GM20431 (cell line): Measurements from ENCODE around the gene TMPRSS13.

Experiments used
- in situ Hi-C: fragments of 300-500 bp; cut with MseI, MboI; formaldehyde crosslinking; loops from one replicate; pipeline ENCODE4 v1.15.0; 2020; ENCODE audit warnings: low sequenced_read_pairs; ENCODE audit not compliant: unreplicated experiment

The TMPRSS13 gene

DNA sequence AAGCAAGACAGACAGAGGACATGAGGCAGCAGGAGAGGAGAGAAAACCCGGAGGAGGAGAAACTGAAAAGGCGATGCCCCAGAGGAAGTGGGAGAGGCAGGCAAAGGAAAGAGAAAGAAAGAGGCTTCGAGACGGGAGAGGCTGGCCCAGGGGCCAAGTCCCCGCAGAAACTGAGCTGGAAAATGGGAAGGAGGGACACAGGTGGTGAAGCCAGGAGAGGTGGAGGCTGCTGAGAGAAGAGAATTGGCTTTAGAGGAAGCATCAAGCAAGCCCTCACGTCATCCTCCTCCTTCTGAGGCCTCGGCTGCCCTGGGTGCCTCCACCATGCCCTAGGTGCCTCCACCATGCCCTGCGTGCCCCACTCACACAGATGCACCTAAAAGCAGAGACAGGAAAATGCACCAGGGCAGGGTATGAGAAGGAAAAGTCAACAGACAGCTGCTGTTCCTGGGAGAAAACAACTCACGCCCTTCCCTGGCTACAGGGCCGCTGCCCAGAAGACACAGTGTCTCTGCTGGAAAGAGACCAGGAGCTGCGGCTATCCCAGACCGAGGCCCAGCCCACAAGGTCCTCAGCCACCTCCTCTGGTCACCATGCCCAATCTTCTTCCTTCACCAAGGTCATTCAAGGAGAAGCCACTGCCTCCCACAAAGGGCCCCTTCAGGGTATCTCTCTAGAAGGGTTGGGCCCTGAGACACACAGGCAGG lies 67.0 kb downstream of the TMPRSS13 start:
- in situ Hi-C loops = no loop called here

DNA sequence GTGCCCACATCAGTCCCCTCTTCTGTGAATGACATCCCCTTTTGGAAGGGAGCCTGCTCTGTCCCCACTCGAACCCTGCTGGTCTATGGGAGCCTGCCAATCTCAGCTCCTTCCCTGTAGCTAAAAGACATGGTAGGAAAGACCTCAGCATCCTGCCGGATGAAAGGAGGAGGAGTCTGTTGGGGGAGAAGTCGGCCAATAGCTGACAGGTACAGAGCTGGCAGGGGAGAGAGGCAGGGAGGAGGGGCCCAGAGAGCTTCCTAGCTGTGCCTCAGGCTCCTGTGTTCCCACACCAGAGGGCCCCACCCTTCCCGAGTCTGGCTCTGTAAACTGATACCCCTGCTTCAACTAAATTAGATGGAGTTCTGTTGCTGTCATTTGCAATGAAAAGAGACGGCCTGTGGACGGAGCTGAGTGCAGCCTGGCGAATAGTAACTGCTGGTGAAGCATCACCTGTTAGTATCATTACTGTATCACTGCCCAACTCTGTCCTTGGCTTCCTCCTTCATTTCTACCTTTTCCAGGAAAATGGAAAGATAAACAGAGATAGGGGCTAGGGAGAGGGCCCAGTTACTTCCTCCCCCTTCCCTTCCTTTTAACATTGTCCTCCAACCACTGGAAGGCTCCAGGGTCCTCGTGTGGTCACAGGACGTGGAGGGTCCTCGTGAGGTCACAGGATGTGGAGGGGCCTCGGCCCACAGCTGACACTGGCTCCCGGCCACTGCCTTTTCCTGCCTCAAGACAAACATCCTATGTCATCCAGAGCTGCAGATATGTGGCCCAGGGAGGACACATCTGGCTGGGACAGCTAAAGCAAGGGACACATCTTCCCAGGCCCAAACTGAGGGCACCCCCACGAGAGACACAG lies 67.8 kb downstream of the TMPRSS13 start:
- in situ Hi-C loops = no loop called here

DNA sequence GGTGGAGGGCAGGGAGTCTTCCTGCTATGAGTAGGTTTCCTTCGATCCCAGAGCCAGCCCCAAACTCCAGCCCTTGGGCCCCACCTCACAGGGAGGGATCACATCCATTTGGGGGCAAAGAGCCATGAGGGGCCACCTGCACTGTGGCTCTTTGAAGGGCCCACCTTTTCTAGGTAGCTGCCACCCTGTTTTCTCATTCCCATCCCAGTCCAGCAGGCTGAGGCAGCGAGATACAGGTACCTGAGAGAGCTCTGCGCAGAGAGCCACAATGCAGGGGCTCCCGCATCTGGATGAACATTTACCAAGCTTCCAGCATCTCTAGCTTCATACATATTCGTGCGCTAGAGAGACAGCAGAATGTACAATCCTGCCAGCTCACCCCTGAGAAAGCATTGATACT lies 69.1 kb downstream of the TMPRSS13 start:
- in situ Hi-C loops = no loop called here

DNA sequence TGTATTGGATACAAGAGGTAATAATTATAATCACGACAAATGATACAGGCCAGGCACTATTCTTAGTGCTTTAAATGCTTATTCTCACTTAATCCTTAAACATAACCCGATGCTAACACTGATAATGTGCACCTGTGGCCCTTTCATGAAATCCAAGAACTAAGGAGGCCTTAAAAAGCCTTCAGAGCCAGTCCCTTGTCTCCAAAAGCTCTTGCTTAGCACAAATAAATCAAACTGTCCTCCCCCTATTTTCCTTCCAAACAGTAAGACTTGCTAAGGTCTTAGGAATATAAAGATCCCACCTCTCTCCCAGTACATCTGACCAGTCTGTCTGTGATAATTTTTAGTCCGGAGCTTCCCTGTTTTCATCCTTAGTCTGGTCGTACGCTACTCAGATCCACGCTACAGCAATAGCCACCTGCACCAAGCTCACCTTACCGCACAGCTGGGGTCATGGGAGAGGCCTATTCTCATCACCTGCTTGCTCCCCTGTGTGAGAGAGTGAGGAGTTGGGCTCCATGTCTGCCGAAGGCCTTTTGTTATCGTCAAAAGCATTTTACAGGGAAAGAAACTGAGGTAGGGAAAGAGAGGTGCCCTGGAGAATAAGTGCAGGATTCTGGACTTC lies 69.6 kb downstream of the TMPRSS13 start:
- in situ Hi-C loops = no loop called here

DNA sequence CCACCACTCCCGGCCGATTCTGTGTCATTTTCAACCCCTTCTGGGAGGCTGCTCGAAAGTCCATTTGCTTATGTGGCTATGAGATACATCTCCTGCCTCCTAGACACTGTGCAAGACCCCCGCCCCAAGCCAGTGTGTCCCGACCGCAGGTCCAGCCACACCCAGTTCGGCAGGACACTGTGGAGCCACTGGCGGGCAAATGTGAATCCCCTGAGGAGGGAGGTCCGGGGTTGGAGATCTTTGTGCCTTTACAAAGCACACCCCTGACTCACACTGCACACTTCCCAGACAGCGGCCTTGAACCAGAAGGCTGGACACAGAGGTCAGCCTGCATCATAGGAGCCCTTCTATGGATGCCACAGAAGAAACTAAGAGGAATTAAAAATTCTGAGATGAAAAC lies 70.1 kb downstream of the TMPRSS13 start:
- in situ Hi-C loops = no loop called here

DNA sequence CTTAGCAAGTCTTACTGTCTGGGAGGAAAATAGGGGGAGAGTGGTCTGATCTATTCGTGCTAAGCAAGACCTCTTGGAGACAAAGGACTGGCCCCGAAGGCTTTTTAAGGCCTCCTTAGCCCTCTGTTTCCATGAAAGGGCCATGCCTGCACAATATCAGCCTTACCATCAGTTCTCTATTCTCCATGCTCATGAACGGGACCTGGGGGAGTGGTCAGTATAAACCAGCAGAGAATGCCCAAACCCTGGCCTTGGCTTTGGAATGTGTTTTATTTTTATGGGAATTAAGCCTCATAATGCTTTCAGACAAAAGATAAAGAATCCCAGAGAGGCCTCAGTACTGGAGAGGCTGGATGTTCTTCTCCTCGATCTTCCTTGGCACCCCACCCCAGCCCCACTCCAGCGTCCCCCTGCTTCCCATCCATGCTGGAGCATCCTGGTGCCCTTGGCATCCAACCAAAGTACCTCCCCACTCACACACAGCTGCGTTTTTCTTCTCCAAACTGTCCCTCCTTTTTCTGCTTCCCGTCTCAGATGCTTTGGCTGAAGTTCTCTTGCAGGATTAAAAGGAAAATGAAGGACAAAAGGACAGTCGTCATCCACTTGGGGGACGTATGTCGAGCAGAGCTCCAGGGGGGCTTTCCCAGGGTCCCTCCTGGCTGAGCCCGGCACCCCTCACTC lies 71.3 kb downstream of the TMPRSS13 start:
- in situ Hi-C loops = no loop called here

DNA sequence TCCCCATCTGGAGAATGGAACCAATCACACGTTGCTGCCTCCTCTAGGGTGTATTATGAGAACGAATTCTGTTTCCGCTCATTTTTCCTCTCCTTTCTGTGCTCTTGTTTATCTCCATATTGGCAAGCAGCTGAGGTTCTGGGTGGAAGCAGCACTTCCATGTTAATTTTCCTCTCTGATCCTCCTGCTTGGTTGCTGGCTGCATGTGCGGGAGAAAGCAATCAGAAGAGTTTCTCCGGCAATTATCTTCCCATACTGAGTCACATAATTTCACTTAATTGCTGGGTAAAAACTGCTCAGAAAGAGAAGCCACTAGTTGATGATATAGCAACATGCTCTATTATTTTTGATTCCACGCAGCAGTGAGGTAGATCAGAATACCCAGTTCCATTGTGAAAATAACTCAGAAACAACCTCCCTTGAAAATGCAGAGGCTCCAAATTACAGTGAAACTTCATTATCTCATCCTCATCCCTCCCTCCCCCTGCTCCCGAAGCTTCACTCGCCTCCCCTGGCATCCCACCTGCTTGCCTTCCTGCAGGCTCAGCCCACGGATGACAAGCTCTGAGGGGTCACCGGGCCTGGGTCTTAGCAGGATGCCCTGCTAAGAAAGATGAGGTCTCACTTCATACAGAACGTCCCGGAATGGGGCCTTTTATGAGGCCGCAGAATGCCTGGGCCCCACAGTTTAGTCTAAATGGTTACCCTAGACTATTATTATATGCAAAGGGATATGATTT lies 73.1 kb downstream of the TMPRSS13 start:
- in situ Hi-C loops = no loop called here

DNA sequence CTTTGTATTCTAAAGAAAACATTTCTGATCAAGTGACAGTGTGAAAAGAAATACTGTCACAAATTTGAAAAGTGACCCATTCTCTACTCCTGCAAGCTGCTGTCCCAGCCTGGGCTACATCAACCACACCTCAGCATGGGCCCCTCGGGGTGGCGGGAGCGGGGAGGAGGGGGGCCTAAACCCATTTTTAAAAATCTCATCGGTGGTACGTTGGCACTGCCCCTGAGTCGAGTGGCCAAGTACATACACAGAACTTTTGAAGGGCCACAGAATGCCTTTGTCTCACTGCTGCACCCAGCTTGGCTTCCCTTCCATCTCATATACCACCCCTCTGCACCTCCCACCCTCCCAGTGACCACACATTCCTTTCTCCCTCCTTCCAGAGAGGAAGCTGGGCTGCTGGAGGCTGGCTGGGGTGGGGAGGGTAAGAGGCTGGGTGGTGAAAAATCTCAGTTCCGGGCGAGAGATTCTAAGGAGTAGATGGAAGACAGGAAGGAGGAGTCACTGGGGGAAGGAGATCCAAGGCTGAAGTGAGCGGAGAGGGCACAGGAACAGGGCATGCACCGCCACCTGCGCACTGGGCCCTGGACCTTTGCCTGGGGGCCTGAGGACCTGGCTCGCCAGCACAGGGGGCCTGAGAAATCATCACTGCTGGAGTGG lies 73.9 kb downstream of the TMPRSS13 start:
- in situ Hi-C loops = no loop called here

DNA sequence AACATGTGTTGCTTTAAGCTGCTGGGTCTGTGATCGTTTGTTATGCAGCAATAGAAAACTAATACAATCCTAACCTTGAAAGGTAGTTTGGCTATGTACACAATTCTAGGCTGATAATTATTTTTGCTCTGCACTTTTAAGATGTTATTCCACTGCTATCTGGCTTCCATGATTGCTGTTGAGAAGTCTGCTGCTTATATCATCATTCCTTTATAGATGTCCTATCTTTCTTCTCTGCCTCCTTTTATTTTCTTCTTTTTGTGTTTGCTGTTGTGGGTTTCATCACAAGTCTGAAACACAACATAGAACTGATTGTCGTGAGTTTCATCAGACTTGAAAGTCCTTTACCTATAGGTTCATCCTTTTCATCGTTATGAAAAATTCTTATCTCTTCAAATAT lies 76.9 kb downstream of the TMPRSS13 start:
- in situ Hi-C loops = no loop called here

DNA sequence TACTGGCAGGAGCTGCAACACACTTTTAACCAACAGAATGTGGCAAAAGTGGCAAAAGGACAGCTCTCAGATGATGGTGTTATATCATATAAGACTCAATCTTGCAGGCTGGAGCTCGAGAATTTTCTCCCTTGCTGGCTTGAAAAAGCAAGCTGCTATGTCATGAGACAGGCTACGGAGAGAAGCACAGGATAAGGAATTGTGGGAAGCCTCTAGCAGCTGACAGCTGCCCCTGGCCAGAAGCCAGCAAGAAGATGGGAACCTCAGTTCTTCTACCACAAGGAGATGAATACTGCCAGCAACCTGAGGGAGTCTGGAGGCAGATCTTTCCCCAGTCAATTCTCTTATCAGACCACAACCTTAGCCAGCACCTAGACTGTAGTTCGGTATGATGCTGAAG lies 77.3 kb downstream of the TMPRSS13 start:
- in situ Hi-C loops = no loop called here

DNA sequence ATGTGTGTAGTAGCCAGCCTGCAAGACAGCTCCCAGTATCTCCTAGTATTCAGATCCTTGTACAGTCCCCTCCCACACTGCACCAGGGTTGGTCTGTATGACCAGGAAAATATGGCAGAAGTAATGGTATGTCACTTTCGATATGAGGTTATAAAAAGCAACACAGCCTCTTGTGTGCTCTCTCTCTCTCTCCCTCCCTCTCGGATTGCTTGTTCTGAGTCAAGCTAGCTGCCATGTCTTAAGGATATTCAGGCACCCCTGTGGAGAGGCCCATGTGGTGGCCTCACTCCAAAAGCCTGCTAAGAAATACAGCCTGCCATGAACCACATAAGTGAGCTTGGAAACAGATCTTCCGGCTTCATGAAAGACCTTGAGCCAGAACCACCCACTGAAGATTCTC lies 78.1 kb downstream of the TMPRSS13 start:
- in situ Hi-C loops = no loop called here
